Fibroblast of the aortic adventitia (primary cell): ENCODE data around the gene DHRS12. TPM values are rescaled to one million over a fixed set of nuclear protein-coding genes. Genes with fewer than 3 reads are reported as not detected.

Experiments
- DNase-seq: peaks from one replicate; pipeline ENCODE4 v3.0.0-alpha.2; 2010; ENCODE audit warnings: low read depth
- H3K4me3 ChIP-seq: 2 replicates; pipeline ENCODE4 v1.5.1; 2011; ENCODE audit warnings: low read depth, mild to moderate bottlenecking, control low read depth, low read length, moderate library complexity
- total RNA-seq: library from RNA; depleted of rRNA; stranded (reverse); fragments of >200 nt; gene quantifications from 2 replicates; pipeline ENCODE4 v1.2.3, GENCODE V29; 2012; ENCODE audit warnings: low replicate concordance
- TF ChIP-seq, protein P1 (sequence below): IDR thresholded peaks from 2 replicates; pipeline ENCODE4 v1.5.1; 2011; ENCODE audit warnings: mild to moderate bottlenecking, low read length, control low read depth, inconsistent platforms; ENCODE audit not compliant: insufficient read depth

The DHRS12 gene
- total RNA-seq, 1 donor, result 3.8 TPM

DNA sequence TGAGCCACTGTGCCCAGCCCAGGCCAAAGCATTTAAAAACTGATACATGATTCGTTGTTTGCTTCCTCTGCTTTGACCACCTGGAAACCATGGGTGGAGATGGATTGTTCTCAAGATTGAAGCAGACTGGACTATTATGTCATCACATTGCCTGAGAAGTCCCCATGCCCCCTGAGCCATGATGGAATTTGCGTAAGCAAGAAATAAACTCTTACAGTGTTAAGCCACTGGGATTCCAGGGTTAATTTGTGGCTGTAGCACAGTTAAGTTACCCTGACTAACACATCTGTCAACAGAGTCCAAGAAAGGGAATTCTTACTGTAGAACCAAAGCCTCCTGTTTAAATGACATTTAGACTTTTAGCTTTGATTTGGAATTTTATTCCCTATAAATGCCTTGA lies 19.4 kb upstream of the DHRS12 start:
- TF ChIP-seq, protein P1, sequence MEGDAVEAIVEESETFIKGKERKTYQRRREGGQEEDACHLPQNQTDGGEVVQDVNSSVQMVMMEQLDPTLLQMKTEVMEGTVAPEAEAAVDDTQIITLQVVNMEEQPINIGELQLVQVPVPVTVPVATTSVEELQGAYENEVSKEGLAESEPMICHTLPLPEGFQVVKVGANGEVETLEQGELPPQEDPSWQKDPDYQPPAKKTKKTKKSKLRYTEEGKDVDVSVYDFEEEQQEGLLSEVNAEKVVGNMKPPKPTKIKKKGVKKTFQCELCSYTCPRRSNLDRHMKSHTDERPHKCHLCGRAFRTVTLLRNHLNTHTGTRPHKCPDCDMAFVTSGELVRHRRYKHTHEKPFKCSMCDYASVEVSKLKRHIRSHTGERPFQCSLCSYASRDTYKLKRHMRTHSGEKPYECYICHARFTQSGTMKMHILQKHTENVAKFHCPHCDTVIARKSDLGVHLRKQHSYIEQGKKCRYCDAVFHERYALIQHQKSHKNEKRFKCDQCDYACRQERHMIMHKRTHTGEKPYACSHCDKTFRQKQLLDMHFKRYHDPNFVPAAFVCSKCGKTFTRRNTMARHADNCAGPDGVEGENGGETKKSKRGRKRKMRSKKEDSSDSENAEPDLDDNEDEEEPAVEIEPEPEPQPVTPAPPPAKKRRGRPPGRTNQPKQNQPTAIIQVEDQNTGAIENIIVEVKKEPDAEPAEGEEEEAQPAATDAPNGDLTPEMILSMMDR, result no peak
- DNase-seq, result no peak

DNA sequence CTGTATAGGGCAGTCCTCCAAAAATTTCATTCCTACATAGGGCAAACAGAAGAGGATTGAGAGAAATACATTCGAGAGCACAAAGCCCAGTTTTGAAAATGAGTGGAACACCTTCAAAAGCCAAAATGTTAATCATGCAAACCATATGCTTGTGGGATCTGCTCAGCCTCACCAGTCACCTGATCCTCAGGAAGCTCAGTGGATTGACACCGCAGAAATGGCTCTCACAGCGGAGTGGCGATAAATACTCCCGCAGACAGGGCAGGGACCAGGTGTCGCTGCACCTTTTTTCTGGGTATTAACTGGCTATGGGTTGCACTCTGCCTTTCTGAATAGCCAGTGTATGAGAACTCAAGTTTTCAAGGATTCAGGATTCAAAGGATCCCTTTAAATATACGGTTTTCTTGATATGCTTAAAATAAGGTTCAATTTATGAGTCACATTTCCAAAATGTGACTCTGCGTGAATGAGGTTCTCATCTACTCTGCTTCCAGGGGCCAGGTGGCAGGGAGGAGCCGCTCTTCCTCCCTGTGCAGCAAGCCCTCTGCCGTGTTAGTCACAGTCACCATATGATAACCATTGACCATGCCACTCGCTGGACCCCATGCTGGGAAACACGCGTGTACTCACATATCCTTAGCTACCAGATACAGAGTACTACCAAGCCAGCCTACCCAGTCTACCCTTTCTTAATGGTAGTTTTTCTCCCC lies 18.3 kb upstream of the DHRS12 start:
- TF ChIP-seq, protein P1, result no peak
- no peak for DNase-seq
- no peak overlapping the region for H3K4me3 ChIP-seq

More for the DNA sequence above, 19.4 kb upstream of the DHRS12 start:
- H3K4me3 ChIP-seq, result no peak overlapping the region

DNA sequence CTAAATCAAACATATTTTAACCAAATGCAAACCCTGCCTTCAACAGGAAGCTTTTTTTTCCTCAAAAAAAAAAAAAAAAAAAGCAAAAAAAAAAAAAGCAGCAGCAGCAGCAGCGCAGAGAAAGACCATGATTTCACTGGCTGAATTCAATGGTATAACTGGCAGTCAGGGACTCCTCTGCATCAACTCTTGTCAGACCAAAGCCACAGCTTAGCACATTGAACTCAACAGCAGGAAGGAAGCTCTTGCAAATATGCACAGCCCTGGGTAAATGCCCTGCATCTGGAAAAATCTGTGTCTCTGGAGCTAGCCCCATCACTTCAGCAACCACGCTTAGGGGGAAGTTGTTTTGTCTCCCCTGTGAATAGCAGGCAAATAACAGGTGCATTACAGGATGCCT lies 17.6 kb upstream of the DHRS12 start:
- DNase-seq, result no peak
- no peak overlapping the region for H3K4me3 ChIP-seq
- TF ChIP-seq, protein P1, result no peak

DNA sequence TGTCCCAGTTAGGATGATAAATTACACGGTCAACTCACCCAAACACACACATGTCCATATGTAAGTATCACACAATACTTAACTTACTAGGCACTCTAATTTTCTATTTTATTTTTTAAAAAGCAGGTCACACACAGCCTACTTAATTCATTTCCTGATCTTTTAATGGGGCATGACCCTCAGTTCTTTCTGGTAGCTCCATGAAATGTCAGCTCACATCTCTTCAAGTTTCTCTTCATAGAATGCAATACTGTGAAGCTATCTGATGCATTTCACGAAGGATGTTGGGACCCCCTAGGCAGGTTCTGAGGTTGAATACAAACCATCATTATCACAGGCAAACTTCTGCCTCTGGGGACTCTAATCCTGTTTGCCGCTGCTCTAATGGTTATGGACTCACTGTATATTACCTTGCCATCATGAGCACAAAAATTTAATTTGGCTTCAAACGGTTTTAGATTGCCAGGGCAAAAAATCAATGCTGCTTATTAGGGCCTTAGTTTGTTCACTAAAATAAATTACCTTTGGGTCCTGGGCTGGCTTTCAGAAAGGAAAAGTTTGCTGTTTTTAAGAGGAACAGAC lies 16.1 kb upstream of the DHRS12 start:
- H3K4me3 ChIP-seq, result no peak overlapping the region

DNA sequence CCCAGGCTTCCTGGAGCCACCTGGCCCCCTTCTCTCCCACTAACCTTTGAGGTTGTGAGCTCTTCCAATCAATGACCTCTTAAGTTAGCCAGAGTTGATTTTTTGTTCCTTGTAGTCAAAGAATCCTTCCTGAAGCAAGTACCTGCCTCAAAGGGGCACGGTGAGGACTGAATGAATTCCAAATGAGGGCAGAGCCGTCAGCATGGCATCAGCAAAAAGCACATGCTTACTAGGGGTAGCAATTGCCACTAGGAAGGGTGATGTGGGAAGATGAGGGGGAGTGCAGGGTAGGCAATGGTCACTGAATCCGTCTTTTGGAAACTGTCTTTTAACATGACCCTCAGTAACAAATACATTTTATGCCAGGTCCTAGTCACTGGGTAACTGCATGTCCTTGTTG lies 15.6 kb upstream of the DHRS12 start:
- H3K4me3 ChIP-seq, result no peak overlapping the region
- TF ChIP-seq, protein P1, result no peak
- DNase-seq, result no peak

More for the DNA sequence above, 16.1 kb upstream of the DHRS12 start:
- TF ChIP-seq, protein P1, result no peak
- DNase-seq, result no peak

DNA sequence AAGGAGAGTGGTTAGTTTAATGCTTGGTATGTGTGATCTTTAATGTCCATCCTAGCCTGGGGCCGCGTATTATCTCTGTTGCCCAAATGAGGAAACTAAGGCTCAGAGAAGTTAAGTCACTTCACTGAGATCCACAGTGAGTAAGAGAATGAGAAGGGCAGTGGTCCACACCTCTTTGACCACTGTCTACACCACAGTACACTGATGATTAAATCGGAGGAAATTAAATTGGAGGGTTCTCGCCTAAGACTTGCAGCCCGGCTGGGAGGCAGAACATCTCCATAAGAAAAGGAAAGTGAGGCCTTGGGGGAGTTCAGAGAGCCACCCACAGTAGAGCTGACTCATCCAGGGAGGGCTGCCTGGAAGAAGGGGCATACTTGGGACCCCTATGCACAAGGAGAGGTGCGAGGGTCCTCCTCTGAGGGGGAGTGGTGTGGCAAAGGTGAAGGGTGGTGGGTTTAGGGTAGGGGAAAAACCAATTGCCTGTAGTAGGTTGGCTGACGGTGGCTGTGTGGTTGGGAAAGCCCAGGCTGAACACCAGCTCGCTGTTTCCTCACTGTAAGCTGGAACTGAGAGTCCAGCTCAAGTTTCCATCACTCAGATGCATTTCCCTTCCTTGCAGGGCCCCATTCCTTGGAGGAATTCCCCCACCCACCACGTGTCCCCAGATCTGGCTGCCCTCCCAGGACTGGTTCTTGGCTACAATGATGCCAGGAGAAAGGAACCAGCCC lies 15.0 kb upstream of the DHRS12 start:
- H3K4me3 ChIP-seq, result no peak overlapping the region
- TF ChIP-seq, protein P1, result no peak
- peak; percentile 56 for DNase-seq
